Stimulated activated CD8-positive, alpha-beta memory T cell treated with anti-CD3 and anti-CD28 coated beads, Interleukin-12 subunit alpha, Interleukin-12 subunit beta, amount 100 ng/mL, for 4 hours (primary cell): ENCODE data around the gene DAPK2.

Experiments
- DNase-seq: peaks from one replicate; pipeline ENCODE4 v3.0.0-alpha.2; 2020; ENCODE audit warnings: low read depth

Gene DAPK2

DNA sequence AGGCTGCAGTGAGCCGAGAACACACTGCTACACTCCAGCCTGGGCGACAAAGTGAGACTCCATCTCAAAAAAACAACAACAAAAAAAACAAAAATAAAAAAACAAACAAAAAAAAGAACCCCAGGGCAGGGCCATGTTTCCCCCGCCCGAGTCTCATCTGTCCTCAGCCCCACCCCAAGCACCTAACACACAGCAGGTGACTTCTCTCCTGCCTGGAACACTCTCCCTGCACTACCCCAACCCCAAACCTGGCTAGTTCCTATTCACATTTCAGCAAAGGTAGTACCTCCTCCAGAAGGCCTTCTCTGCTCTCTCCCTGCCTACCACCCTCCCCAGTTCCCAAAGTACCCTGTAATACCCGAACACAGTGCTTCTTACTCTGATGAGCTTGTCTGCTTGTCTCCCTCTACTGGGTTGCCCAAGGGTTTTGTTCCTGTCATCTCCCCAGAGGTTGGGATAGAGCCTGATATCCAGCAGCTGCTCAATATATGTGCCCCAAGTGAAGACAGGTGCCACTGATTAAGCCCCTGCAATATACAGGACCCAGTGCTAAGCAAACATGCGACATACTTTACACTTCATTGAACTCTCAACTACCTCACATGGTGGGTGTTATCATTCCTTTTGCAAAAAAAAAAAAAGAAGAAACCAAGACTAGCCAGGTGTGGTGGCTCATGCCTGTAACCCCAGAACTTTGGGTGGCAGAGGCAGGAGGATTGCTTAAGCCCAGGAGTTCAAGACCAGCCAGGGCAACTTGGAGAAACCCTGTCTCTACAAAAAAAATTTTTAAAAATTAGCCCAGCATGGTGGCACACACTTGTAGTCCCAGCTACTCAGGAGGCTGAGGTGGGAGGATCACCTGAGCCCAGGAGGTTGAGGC lies 103.6 kb downstream of the DAPK2 start:
- DNase-seq: no peak

DNA sequence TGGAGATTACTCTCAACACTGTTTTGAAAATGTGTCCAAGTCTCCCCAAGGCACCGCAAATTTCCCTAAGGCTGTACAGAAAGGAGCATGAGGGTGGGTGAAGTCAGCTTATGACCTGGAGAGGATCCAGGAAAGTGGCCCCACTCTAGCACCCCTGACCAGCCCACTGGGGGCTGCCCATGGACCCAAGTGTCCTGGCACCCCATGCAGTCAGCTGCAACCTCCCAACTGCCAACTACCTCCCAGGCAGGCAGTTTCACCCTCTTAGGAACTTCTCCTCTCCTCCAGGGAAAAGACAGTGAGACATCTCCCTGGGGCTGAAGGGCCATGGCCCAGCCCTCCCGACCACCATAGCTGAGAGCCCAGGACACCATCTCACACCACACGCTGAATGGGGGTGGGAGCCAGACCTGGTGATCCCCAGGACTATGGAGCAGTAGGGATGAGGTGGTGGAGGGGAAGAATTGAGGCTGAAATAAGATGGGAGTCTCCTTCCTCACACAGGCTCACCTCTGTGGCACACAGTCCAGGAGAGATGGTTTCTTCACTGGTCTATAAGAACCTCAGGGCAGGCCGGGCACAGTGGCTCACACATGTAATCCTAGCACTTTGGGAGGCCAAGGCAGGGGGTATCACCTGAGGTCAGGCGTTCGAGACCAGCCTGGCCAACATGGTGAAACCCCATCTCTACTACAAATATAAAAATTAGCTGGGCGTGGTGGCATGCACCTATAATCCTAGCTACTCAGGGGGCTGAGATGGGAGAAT lies 104.4 kb downstream of the DAPK2 start:
- no peak for DNase-seq

- no peak for DNase-seq
Observed at GRCh38 chr15:63940966-63941620, 105.2 kb downstream of the DAPK2 start.

- no peak for DNase-seq
Observed at GRCh38 chr15:63939531-63940130, 106.7 kb downstream of the DAPK2 start.

- no peak for DNase-seq
Observed at GRCh38 chr15:63938486-63939061, 107.7 kb downstream of the DAPK2 start.

DNA sequence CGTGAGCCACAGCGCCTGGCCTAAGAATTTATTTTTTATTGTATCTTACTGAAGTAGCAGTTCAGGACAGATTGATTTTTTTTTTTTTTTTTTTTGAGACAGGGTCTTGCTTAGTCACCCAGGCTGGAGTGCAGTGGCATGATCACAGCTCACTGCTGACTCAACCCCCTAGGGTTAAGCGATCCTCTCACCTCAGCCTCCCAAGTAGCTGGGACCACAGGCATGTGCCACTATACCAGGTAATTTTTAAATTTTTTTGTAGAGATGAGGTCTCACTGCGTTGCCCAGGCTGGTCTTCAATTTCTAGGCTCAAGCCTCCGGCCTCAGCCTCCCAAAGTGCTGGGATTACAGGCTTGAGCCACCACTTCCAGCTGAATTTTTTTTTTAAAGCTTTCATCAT lies 112.8 kb downstream of the DAPK2 start:
- DNase-seq: no peak

DNA sequence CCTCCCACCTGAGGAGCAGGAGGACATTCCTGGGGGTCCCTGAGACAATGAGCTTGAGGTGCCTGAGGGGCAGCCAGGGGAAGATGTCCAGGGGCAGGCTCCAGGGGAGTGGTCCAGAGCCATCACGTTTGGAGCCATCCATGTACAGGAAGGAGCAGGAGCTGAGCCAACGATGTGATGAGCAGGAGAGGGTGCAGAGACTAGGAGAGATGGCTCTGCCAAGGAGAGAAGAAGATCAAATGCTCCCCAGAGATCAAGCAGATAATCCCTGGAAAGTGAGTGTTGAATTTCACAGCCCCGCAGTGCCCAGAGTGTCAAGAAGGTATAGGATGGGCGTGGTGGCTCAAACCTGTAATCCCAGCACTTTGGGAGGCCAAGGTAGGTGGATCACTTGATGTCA lies 114.7 kb downstream of the DAPK2 start:
- DNase-seq: no peak

DNA sequence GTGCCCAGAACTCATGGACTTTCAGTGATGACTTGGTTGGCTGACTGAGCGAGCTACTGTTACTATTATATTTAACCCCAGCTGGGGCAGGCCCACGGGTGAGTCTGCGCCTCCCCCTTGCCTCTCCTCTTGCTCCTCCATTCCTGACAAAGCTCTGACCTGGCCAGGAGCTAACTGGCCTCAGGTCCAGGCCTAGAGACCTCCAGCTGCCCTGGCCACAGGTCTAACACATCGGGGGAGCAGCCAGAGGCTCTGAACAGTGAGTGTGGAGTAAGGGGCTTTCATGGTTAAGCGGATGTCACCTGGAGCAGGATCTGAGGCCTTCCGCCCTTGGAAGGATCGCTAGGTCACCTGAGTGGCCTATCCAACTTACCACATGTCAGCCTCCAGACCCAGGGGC lies 116.3 kb downstream of the DAPK2 start:
- DNase-seq: no peak

DNA sequence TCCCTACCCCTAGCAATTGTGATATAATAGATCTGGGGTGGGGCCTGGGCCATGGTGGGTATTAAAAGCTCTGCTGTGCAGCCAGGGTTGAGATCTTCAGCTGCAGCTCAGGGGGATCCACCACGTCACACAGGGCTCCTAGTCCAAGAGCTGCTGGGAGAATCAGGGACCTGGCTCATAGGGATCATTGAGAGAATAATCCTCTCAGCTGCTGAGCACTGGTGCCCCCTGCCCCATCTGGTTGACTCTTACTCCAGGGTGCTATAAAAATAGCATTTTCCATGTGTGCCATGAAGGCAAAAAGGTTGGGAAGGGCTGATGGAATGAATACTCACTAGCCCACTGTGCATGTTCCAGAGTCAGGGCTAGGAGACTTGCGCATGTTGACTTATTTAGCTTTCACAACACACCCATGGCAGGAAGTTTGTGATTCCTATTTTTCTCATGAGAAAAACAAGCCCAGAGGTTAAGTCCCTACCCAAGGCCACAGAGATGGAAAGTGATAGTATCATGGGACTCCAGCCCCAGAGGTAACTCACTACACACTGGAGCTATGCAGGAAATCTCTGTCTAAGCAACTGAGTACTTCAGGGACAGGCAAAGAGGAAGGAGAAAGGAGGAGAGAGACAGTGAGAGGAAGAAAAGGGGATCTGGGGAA lies 118.0 kb downstream of the DAPK2 start:
- DNase-seq: no peak

DNA sequence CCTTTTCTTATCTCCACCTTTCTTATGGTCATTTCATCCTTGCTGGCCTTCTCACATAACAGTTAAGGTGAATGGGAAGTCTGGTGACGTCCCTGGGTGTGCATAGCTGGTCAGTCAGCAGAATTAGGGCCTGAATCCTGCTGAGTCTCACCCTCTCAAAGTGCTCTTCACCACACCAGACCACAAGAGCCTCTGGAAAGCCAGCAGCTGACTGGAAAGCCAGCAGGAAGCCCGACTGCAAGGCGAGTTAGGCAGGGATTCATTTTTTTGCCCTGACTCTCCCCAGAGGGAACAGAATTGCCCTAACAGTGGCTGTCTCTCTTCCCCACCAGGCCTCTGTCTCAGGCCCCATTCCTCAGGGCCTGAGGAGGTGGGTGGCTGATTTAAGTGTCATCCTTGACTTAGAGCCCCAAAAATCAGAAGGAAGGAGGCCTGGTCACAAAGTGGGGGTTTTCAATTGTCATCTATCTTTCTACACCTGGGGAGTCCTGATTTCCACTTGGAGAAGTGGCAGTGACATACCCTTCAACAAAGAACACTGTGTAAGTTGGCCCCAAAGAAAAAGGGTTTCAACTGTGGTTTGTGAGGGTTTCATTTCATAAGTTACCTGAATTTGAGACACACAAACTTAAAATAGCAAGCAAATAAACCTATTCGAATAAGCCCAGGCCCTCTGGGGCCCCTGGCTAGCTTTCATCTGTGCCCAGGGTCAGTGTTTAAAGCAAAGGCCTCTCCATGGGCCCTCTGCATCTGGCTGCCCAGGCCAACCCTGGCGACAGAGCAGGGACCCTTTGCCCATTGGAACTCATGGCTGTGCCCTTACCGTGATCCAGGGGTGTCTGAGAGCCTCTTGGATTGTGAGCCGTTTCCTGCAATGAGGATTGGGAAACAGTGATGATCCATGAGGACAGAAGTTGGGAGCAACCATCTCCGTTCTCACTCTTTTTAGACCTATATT lies 122.0 kb downstream of the DAPK2 start:
- DNase-seq: no peak

DNA sequence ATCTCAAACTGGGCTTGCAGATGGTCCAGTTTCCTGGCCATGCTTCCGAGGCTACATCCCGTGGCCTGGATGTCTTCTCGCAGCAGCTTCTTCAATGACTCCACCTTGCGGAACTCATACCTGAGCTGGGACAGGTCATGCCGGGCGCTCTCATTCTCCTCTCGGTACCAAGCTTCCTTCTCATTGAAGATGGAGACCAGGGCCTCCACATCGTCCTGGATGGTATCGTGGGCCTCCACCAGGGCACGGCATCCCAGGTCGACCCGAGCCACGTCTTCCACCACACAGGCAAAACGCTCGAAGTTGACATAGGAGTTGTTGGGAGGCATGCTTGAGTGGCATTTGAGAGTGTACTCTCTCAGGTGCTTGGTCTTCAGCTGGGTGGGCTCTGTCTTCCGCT lies 123.4 kb downstream of the DAPK2 start:
- no peak for DNase-seq

- DNase-seq: no peak
Observed at GRCh38 chr15:63922261-63922904, 123.9 kb downstream of the DAPK2 start.

- DNase-seq: no peak
Observed at GRCh38 chr15:63920504-63921175, 125.6 kb downstream of the DAPK2 start.

- DNase-seq: no peak
Observed at GRCh38 chr15:63918901-63919348, 127.4 kb downstream of the DAPK2 start.

GRCh38 chr15:63918317-63918672 lies 128.0 kb downstream of the DAPK2 start:
- no peak for DNase-seq

- no peak for DNase-seq
Observed at GRCh38 chr15:63917588-63918316, 128.5 kb downstream of the DAPK2 start.

DNA sequence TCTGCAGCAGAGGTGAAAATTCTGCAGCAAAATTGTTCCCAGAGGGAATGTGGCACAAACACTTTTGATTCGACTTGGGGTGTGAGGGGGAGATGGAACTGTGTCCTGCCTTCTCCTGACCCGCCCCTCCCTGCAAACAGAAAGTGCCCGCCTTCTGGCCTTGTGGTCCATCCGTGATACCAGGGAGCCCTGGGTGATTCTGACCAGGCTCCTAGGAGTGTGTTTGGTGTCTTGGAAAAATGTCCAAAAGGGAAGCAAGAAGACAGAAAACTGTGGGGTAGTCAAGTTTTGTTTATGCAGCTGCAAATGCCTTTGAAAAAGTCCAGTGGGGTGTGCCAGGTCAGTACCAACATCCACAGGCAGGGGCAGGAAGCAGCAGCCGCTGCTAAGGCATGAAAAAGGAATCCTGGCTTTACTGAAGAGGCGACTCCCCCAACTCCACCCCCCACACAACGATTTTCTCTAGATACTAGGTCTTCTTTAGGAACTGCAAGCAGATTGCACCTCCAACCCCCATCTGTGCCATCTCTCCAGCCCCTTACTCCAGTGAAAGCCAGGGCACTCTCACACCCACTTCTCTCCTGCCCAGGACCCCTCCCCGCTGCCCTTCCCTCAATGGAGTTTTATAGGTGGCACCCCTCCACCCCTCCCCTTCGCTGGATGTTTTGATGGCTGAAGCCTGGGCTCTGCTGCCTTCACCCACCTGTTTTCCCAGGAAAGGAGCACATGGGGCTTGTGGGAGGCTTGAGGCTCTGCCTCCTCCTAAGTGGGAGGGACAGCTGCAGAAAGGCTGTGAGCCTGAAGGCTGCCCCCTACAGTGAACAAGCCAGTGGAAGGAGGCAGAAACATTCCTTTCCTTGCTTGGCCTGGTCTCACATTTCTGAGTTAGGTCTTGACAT lies 130.2 kb downstream of the DAPK2 start:
- DNase-seq: no peak
